Caco-2 (cell line): ENCODE results near the gene BCOR. TPM values are rescaled to one million over a fixed set of nuclear protein-coding genes. Genes with fewer than 3 reads are reported as not detected.

Experiments
- BruUV-seq: library from RNA; stranded (reverse); fragments of 400-500 nt; replicated peaks from 2 replicates; lab custom pipeline; 2021; lab: Mats Ljungman, UMichigan
- CTCF ChIA-PET: fragments of 300-600 bp; sonication (Branson Sonifier 250); formaldehyde crosslinking; loops from one replicate; lab custom pipeline; 2022; ENCODE audit warnings: antibody characterized with exemption; lab: Charles Lee
- POLR2A ChIA-PET: fragments of 300-600 bp; sonication (Branson Sonifier 250); formaldehyde crosslinking; loops from one replicate; lab custom pipeline; 2022; ENCODE audit warnings: antibody characterized with exemption; lab: Charles Lee
- DNase-seq, 2 experiments: peaks; one replicate each; pipeline versions ENCODE4 v3.0.0 to v3.0.0-alpha.2; 2020 to 2022
- H3K27me3 ChIP-seq: replicated peaks from 2 replicates; pipeline ENCODE4 v1.6.0; 2011; ENCODE audit warnings: low read length; ENCODE audit not compliant: control insufficient read depth, insufficient read depth
- H3K36me3 ChIP-seq: 2 replicates; pipeline ENCODE4 v1.5.1; 2011; ENCODE audit warnings: low read length; ENCODE audit not compliant: control insufficient read depth, insufficient read depth
- H3K4me1 ChIP-seq: fragments of 250-450 bp; sonication (Bioruptor Pico); 2 replicates; pipeline ENCODE4 v1.5.1; 2020; ENCODE audit warnings: mild to moderate bottlenecking
- H3K4me3 ChIP-seq: 2 replicates; pipeline ENCODE4 v1.5.1; 2011; ENCODE audit warnings: low read depth, mild to moderate bottlenecking, control low read depth, low read length
- H3K9me3 ChIP-seq: fragments of 250-450 bp; sonication (Bioruptor Pico); 2 replicates; pipeline ENCODE4 v1.5.1; 2020; ENCODE audit warnings: mild to moderate bottlenecking, moderate library complexity
- H3K27ac Mint-ChIP-seq: one replicate; pipeline ENCODE4 v1.8.0; 2022; ENCODE audit warnings: mixed read lengths; ENCODE audit not compliant: unreplicated experiment
- H3K27me3 Mint-ChIP-seq: one replicate; pipeline ENCODE4 v1.8.0; 2022; ENCODE audit warnings: mixed read lengths; ENCODE audit not compliant: insufficient read depth, unreplicated experiment
- H3K36me3 Mint-ChIP-seq: one replicate; pipeline ENCODE4 v1.8.0; 2022; ENCODE audit warnings: mild to moderate bottlenecking, mixed read lengths; ENCODE audit not compliant: insufficient read depth, unreplicated experiment
- H3K4me1 Mint-ChIP-seq: one replicate; pipeline ENCODE4 v1.8.0; 2022; ENCODE audit warnings: low read depth, mixed read lengths; ENCODE audit not compliant: unreplicated experiment
- H3K4me3 Mint-ChIP-seq: one replicate; pipeline ENCODE4 v1.8.0; 2022; ENCODE audit warnings: mild to moderate bottlenecking, moderate library complexity, mixed read lengths; ENCODE audit not compliant: unreplicated experiment
- H3K9me3 Mint-ChIP-seq: one replicate; pipeline ENCODE4 v1.8.0; 2022; ENCODE audit warnings: mixed read lengths; ENCODE audit not compliant: unreplicated experiment
- CTCF ChIP-seq, 2 experiments: fragments of 200-600 bp in 1 of 2; IDR thresholded peaks; 1 replicate in 1 of 2; 2 replicates in 1 of 2; pipeline versions ENCODE4 v1.5.1 to v1.8.0; 2011 to 2022; ENCODE audit warnings: antibody characterized with exemption in 1 of 2, control low read depth in 1 of 2, inconsistent platforms in 1 of 2, low read depth in 1 of 2, low read length in 1 of 2, mild to moderate bottlenecking in 1 of 2, moderate library complexity in 1 of 2; ENCODE audit not compliant: insufficient read depth in 1 of 2, severe bottlenecking in 1 of 2, unreplicated experiment in 1 of 2
- intact Hi-C: fragments of 100-400 bp; cut with micrococcal nuclease; formaldehyde crosslinking; loops from one replicate; pipeline ENCODE4 v1.10.0; 2022; ENCODE audit not compliant: unreplicated experiment
- total RNA-seq: library from RNA; stranded (reverse); gene quantifications from 2 replicates; pipeline ENCODE4 v1.2.3, GENCODE V29; 2022

The BCOR gene
- total RNA-seq, 1 experiment from 2014 or later: 16.2 TPM

- Mint-ChIP-seq H3K27me3 (no peaks in the 10 kb centered on the region), H3K4me3 (peak overlapping the region; percentile 76)
- CTCF ChIA-PET: no interaction called here
Measured at GRCh38 chrX:40106676-40107290, 9.0 kb upstream of the BCOR start.

GRCh38 chrX:40105835-40106675, 8.3 kb upstream of the BCOR start:
- BruUV-seq: no TSS peak
- Mint-ChIP-seq H3K27ac (peak overlapping the region; percentile 84), H3K9me3 (no peaks in the 10 kb centered on the region), H3K36me3 (peaks cover 13% of the 10 kb centered on the region), H3K27me3 (no peaks in the 10 kb centered on the region), H3K4me1 (peaks cover 1% of the 10 kb centered on the region), H3K4me3 (peak overlapping the region; percentile 76)
- H3K4me3 ChIP-seq: peak overlapping the region; percentile 66
- H3K4me1 ChIP-seq: peaks cover 9% of the 10 kb centered on the region
- no peaks in the 10 kb centered on the region for H3K36me3 ChIP-seq
- POLR2A ChIA-PET: no interaction called here
- intact Hi-C loops: loop anchor here (10.0 kb wide), 1 partner anchor 369 kb away; no protein-coding TSS in a partner anchor
- CTCF ChIA-PET: no interaction called here
- peak; percentile 64 to 69 for DNase-seq
- TF ChIP-seq CTCF (IDR thresholded peaks at IDR 0.05; ENCODE audit: insufficient read depth in 1 of 2, low read depth in 1 of 2, low read length in 1 of 2, severe bottlenecking in 1 of 2, unreplicated experiment in 1 of 2): no peak
- no peaks in the 10 kb centered on the region for H3K27me3 ChIP-seq
- H3K9me3 ChIP-seq: no peaks in the 10 kb centered on the region

More at GRCh38 chrX:40106676-40107290, 9.0 kb upstream of the BCOR start:
- H3K9me3 Mint-ChIP-seq: no peaks in the 10 kb centered on the region
- Histone ChIP-seq H3K27me3 (no peaks in the 10 kb centered on the region), H3K4me3 (peak overlapping the region; percentile 66), H3K9me3 (no peaks in the 10 kb centered on the region), H3K36me3 (no peaks in the 10 kb centered on the region), H3K4me1 (peaks cover 9% of the 10 kb centered on the region)
- POLR2A ChIA-PET: interaction anchor here (1.0 kb wide), 1 partner anchor 8 kb away, joined by 5 read pairs; no protein-coding TSS in a partner anchor
- BruUV-seq: TSS peak; percentile 59
- no peak for TF ChIP-seq CTCF (IDR thresholded peaks at IDR 0.05; ENCODE audit: insufficient read depth in 1 of 2, low read depth in 1 of 2, low read length in 1 of 2, severe bottlenecking in 1 of 2, unreplicated experiment in 1 of 2)
- peaks cover 13% of the 10 kb centered on the region for H3K36me3 Mint-ChIP-seq
- no peak for DNase-seq
- H3K27ac Mint-ChIP-seq: no peak overlapping the region
- intact Hi-C loops: loop anchor here (10.0 kb wide), 1 partner anchor 368 kb away; no protein-coding TSS in a partner anchor
- peaks cover 6% of the 10 kb centered on the region for H3K4me1 Mint-ChIP-seq
